ENCODE measurements around the gene NCOA7. TPM values are rescaled to one million over a fixed set of nuclear protein-coding genes. Genes with fewer than 3 reads are reported as not detected.

Gene NCOA7
- total RNA-seq, 1 experiment from 2014 or later, result 37.3 TPM

GRCh38 chr6:125752773-125753172, 38.0 kb upstream of the NCOA7 start:
- Histone ChIP-seq H3K27ac (ENCODE audit: low read length) (no peak overlapping the region), H3K4me3 (ENCODE audit: low read depth in 2 of 2, low read length in 2 of 2) (no peak overlapping the region), H3K27me3 (ENCODE audit: control insufficient read depth, insufficient read depth, low read length) (peaks cover 67% of the 10 kb centered on the region), H3K9me3 (ENCODE audit: control insufficient read depth, insufficient read depth, low read depth, low read length) (no peaks in the 10 kb centered on the region), H3K36me3 (ENCODE audit: control insufficient read depth, insufficient read depth, low read length) (no peaks in the 10 kb centered on the region), H3K4me1 (ENCODE audit: control insufficient read depth, insufficient read depth, low read length) (peaks cover 17% of the 10 kb centered on the region; the same call in 1 of the 2 replicates)
- intact Hi-C loops (cut with micrococcal nuclease; ENCODE audit: unreplicated experiment), result loop anchor here (5.0 kb wide), 2 partner anchors 220 to 240 kb away; no protein-coding TSS in a partner anchor
- DNase-seq (ENCODE audit: low read depth, low spot score) (no peak), ATAC-seq (no peak)
- no TSS peak for BruUV-seq (replicated peaks)
- in situ Hi-C loops (cut with HindIII; ENCODE audit: low pct_unique_long_range_greater_than_20kb, low sequenced_read_pairs), result no loop called here
- TF ChIP-seq POLR2AphosphoS5 (IDR thresholded peaks at IDR 0.05; ENCODE audit: low read depth, low read length), result no peak
- TF ChIP-seq REST (IDR thresholded peaks at IDR 0.05; ENCODE audit: insufficient read depth in 1 of 2, low read depth in 2 of 2, low read length in 1 of 2), result no peak
- ChIA-PET POLR2A (interaction anchor here (0.5 kb wide), 1 partner anchor 235 kb away, joined by 5 read pairs; no protein-coding TSS in a partner anchor), CTCF (interaction anchor here (0.7 to 1.2 kb wide), 3 partner anchors 39 to 441 kb away, joined by 3 to 4 read pairs (median 3); no protein-coding TSS in a partner anchor)

GRCh38 chr6:125753218-125753936, 37.4 kb upstream of the NCOA7 start:
- TF ChIP-seq REST (IDR thresholded peaks at IDR 0.05; ENCODE audit: insufficient read depth in 1 of 2, low read depth in 2 of 2, low read length in 1 of 2), result no peak
- TF ChIP-seq, protein P1, sequence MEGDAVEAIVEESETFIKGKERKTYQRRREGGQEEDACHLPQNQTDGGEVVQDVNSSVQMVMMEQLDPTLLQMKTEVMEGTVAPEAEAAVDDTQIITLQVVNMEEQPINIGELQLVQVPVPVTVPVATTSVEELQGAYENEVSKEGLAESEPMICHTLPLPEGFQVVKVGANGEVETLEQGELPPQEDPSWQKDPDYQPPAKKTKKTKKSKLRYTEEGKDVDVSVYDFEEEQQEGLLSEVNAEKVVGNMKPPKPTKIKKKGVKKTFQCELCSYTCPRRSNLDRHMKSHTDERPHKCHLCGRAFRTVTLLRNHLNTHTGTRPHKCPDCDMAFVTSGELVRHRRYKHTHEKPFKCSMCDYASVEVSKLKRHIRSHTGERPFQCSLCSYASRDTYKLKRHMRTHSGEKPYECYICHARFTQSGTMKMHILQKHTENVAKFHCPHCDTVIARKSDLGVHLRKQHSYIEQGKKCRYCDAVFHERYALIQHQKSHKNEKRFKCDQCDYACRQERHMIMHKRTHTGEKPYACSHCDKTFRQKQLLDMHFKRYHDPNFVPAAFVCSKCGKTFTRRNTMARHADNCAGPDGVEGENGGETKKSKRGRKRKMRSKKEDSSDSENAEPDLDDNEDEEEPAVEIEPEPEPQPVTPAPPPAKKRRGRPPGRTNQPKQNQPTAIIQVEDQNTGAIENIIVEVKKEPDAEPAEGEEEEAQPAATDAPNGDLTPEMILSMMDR (IDR thresholded peaks at IDR 0.05), result peak; percentile 59; the same call in 1 of the 2 replicates
- ChIA-PET CTCF (interaction anchor here (0.5 to 1.2 kb wide), 5 partner anchors 38 to 565 kb away, joined by 3 to 6 read pairs (median 4); no protein-coding TSS in a partner anchor), POLR2A (interaction anchor here (0.5 kb wide), 1 partner anchor 235 kb away, joined by 5 read pairs; no protein-coding TSS in a partner anchor)
- peaks cover 65% of the 10 kb centered on the region for H3K27me3 ChIP-seq (ENCODE audit: control insufficient read depth, insufficient read depth, low read length)
- DNase-seq (ENCODE audit: low read depth, low spot score) (no peak), ATAC-seq (no peak)
- H3K36me3 ChIP-seq (ENCODE audit: control insufficient read depth, insufficient read depth, low read length), result no peaks in the 10 kb centered on the region
- H3K9me3 ChIP-seq (ENCODE audit: control insufficient read depth, insufficient read depth, low read depth, low read length), result no peaks in the 10 kb centered on the region
- intact Hi-C loops (cut with micrococcal nuclease; ENCODE audit: unreplicated experiment) (loop anchor here (5.0 kb wide), 2 partner anchors 221 to 241 kb away; no protein-coding TSS in a partner anchor), in situ Hi-C loops (cut with HindIII; ENCODE audit: low pct_unique_long_range_greater_than_20kb, low sequenced_read_pairs) (no loop called here)
- H3K27ac ChIP-seq (ENCODE audit: low read length), result no peak overlapping the region
- H3K4me3 ChIP-seq (ENCODE audit: low read depth in 2 of 2, low read length in 2 of 2), result no peak overlapping the region
- BruUV-seq (replicated peaks), result no TSS peak
- H3K4me1 ChIP-seq (ENCODE audit: control insufficient read depth, insufficient read depth, low read length), result peaks cover 17% of the 10 kb centered on the region; the same call in 1 of the 2 replicates

Measured in Panc1 (cell line).